Measurements from ENCODE around the gene AEN. TPM values are rescaled to one million over a fixed set of nuclear protein-coding genes. Genes with fewer than 3 reads are reported as not detected.

Gene AEN
- total RNA-seq, 6 experiments from 2014 or later = 4.5 to 18.7 (median 7.3) TPM

DNA sequence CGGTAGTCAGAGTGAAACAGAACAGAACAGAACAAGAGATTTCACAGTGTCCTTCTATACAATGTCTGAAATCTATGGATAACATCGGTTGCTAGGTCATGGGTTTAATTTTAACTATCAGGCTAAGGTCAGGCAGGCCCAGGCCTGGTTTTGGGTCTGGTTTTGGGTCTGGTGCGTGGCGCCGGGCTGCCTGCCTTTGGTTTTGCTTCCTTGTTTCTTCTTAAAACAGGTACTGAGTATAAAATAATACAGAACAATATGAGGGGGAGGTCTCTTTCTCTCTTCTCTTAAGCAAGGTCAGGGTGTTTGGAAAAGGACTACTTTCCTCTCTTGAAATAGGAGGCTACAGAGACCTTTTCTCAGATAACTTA, 1.4 kb downstream of the AEN start:
- intact Hi-C loops (cut with DNase I) = no loop called here
- peaks cover 0 to 33% (median 5%) of the 10 kb centered on the region in 4 donors for H3K4me1 ChIP-seq
- H3K9me3 ChIP-seq = no peaks in the 10 kb centered on the region
- no peaks in the 10 kb centered on the region for H3K27me3 ChIP-seq
- WGBS (ENCODE audit: insufficient coverage, low coverage, low lambda C conversion rate, missing lambda C conversion rate) = 12% methylated on average over 5 of the region's 5 CpGs
- DNase-seq (peak in 1 of 3 donors; percentile 24), ATAC-seq (no peak)
- peak overlapping the region in 2 of 3 donors; percentile 9 to 81 for H3K27ac ChIP-seq
- peak overlapping the region; percentile 73 to 96 (median 93) for H3K4me3 ChIP-seq
- TF ChIP-seq, protein P1, sequence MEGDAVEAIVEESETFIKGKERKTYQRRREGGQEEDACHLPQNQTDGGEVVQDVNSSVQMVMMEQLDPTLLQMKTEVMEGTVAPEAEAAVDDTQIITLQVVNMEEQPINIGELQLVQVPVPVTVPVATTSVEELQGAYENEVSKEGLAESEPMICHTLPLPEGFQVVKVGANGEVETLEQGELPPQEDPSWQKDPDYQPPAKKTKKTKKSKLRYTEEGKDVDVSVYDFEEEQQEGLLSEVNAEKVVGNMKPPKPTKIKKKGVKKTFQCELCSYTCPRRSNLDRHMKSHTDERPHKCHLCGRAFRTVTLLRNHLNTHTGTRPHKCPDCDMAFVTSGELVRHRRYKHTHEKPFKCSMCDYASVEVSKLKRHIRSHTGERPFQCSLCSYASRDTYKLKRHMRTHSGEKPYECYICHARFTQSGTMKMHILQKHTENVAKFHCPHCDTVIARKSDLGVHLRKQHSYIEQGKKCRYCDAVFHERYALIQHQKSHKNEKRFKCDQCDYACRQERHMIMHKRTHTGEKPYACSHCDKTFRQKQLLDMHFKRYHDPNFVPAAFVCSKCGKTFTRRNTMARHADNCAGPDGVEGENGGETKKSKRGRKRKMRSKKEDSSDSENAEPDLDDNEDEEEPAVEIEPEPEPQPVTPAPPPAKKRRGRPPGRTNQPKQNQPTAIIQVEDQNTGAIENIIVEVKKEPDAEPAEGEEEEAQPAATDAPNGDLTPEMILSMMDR (IDR thresholded peaks at IDR 0.05) = no peak
- TF ChIP-seq POLR2A (IDR thresholded peaks at IDR 0.05) = no peak
- H3K36me3 ChIP-seq = peaks cover 0 to 9% (median 5%) of the 10 kb centered on the region in 4 donors

DNA sequence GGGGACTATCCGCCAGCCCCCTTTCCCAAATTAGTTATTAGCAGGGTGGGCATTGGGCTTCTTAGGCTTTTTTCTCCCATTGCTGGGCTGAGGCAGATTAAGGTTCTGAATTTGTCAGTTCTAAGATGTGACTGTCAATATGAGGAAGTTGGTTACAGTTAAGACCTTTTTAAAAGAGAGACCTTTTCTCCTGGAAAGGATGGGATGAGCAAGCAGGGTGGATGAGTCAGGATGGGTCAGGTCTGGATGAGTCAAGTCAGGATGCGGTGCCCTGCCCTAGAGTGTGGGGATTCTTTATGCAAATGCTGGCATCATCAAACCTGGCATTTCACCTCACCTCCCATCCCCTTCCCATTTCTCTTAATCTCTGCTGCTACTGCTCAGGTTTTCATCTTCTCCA, 1.9 kb downstream of the AEN start:
- H3K4me1 ChIP-seq = peaks cover 0 to 33% (median 5%) of the 10 kb centered on the region in 4 donors
- peak in 1 of 4 donors; percentile 43 for ATAC-seq

DNA sequence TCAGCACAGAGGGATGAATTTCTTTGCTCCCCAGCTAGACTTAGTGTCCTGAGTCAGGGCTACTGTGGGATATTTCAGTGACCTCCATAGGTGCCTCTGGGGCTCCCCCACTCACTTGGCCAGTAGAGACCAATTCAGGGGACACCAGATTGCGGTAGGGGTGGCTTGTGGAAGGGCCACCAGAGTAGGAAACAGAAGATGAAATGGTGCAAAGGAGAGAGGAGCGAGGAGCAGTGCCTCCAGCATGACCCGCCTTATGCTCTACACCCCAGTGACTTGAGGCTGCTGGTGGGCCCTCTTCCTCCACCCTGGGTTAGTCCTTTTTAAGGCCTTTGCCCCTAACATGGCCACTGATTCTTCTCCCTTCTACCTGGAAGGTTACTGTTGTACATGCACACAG, 2.5 kb downstream of the AEN start:
- no peak for TF ChIP-seq POLR2A (IDR thresholded peaks at IDR 0.05)
- TF ChIP-seq, protein P1 (IDR thresholded peaks at IDR 0.05) = no peak
- WGBS (ENCODE audit: insufficient coverage, low coverage, low lambda C conversion rate, missing lambda C conversion rate) = no CpG with 5 or more reads among the region's 3 CpGs
- intact Hi-C loops (cut with DNase I) = no loop called here
- ATAC-seq (no peak), DNase-seq (peak in 1 of 3 donors; percentile 24)
- H3K36me3 ChIP-seq = peaks cover 0 to 9% (median 5%) of the 10 kb centered on the region in 4 donors
- H3K9me3 ChIP-seq = no peaks in the 10 kb centered on the region
- H3K27me3 ChIP-seq = no peaks in the 10 kb centered on the region
- peaks cover 0 to 33% (median 5%) of the 10 kb centered on the region in 4 donors for H3K4me1 ChIP-seq
- no peak overlapping the region for H3K4me3 ChIP-seq
- no peak overlapping the region for H3K27ac ChIP-seq

More for the DNA sequence above, 1.9 kb downstream of the AEN start:
- peak overlapping the region in 1 of 3 donors; percentile 81 for H3K27ac ChIP-seq
- no peaks in the 10 kb centered on the region for H3K27me3 ChIP-seq
- WGBS (ENCODE audit: insufficient coverage, low coverage, low lambda C conversion rate, missing lambda C conversion rate) = 67% methylated on average over 2 of the region's 2 CpGs
- H3K4me3 ChIP-seq = no peak overlapping the region
- DNase-seq = peak in 1 of 3 donors; percentile 17
- intact Hi-C loops (cut with DNase I) = no loop called here
- H3K36me3 ChIP-seq = peaks cover 0 to 9% (median 5%) of the 10 kb centered on the region in 4 donors
- no peaks in the 10 kb centered on the region for H3K9me3 ChIP-seq
- TF ChIP-seq POLR2A (IDR thresholded peaks at IDR 0.05) = no peak
- TF ChIP-seq, protein P1 (IDR thresholded peaks at IDR 0.05) = no peak

DNA sequence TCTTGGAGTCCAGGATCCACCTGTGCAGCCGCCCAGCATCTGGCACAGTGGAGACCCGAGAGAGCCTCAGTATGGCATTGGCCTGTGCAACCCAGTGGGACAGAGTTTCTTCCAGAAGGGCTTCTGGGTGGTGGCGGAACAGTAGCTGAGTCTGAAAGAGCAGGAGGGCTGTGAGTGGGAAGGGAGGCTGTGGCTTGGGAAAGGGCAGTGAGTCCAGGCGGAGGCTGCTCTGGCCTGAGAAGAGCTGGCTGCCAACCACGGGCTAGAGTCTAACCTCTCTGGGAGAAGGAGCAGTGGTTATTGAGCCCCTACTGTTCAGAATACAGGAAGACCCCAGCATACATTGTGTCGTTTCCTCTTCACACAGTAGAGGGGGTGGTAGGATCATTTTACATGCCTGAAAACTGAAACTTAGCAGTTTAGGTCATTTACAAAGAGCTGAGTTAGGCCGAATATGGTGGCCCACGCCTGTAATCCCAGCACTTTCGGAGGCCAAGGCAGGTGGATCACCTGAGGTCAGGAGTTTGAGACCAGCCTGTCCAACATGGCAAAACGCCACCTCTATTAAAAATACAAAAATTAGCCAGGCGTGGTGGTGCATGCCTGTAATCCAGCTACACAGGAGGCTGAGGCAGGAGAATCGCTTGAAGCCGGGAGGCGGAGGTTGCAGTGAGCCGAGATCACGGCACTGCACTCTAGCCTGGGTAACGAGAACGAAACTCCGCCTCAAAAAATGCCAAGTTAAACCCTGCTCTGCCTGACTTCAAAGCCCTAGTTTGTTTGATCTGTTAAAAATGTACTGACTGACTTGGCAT, 3.2 kb downstream of the AEN start:
- H3K4me1 ChIP-seq = peaks cover 0 to 33% (median 5%) of the 10 kb centered on the region in 4 donors
- 25% methylated on average over 15 of the region's 19 CpGs for WGBS (ENCODE audit: insufficient coverage, low coverage, low lambda C conversion rate, missing lambda C conversion rate)

More for the DNA sequence above, 3.2 kb downstream of the AEN start:
- H3K36me3 ChIP-seq = peaks cover 0 to 14% (median 6%) of the 10 kb centered on the region in 4 donors
- ATAC-seq (peak; percentile 33 to 51 (median 46)), DNase-seq (peak in 1 of 3 donors; percentile 45)
- H3K27ac ChIP-seq = peak overlapping the region; percentile 24 to 56 (median 29)
- intact Hi-C loops (cut with DNase I) = no loop called here
- H3K9me3 ChIP-seq = no peaks in the 10 kb centered on the region
- peak overlapping the region in 1 of 3 donors; percentile 10 for H3K4me3 ChIP-seq
- TF ChIP-seq, protein P1 (IDR thresholded peaks at IDR 0.05) = peak; percentile 33 to 44 (median 41)
- no peak for TF ChIP-seq POLR2A (IDR thresholded peaks at IDR 0.05)
- no peaks in the 10 kb centered on the region for H3K27me3 ChIP-seq

Measured in right lobe of liver (tissue), 6 donors.